ENCODE measurements around the gene SELENOP. TPM values are rescaled to one million over a fixed set of nuclear protein-coding genes. Genes with fewer than 3 reads are reported as not detected.

Gene SELENOP
- total and polyA plus RNA-seq, 2 donors (not counting 3 experiments of a cell fraction or from before 2014, with no cell fraction given), result 0.22 to 1.5 TPM

DNA sequence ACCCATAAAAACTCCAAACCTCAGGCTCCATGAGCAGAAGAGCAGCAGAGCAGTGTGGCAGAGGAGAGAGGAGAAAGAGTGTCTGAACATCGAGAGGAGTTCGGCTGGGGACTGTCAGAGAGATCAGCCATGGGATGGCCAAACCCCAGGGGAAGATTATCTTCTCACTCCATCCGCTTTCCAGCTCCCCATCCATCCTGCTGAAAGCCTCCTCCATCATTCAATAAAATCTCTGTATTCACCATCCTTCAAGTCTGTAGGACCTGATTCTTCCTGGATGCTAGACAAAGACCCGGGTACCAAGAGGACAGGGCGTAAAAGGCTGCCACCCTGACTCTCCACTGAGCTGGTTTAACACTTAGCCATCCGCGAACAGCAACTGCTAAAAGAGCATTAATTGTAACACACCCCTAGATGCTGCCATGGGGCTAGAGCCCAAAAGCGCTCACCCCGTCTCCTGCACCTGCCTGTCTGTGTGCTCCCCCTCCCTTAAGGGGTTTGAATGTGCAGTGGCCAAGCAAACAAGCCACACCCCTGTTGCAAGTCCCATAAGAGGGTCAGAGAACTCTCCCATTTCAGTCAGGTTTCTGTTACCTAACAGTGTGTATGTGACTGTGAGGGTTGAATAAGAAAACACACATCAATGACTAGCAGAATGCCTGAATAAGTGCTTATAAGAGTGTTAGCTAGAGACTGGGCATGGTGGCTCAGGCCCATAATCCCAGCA is 13.9 kb upstream of the SELENOP start:
- no peak overlapping the region for H3K4me2 ChIP-seq (ENCODE audit: insufficient read depth, low read length)
- H3K9me3 ChIP-seq (replicated peaks; ENCODE audit: control insufficient read depth, insufficient read depth, low read length), result no peaks in the 10 kb centered on the region
- TF ChIP-seq, protein P1, sequence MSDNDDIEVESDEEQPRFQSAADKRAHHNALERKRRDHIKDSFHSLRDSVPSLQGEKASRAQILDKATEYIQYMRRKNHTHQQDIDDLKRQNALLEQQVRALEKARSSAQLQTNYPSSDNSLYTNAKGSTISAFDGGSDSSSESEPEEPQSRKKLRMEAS (IDR thresholded peaks at IDR 0.05; ENCODE audit: insufficient read depth, insufficient read length), result no peak
- TF ChIP-seq POLR2AphosphoS5 (IDR thresholded peaks at IDR 0.05; ENCODE audit: insufficient read depth, low read depth, low read length) (no peak), JUN (IDR thresholded peaks at IDR 0.05; ENCODE audit: borderline replicate concordance, insufficient read depth, insufficient read length, low read depth) (no peak), POLR2A (IDR thresholded peaks at IDR 0.05; ENCODE audit: low read depth, low read length) (no peak), MYC (IDR thresholded peaks at IDR 0.05; ENCODE audit: low read depth, low read length) (no peak), EZH2 (IDR thresholded peaks at IDR 0.05; ENCODE audit: borderline replicate concordance, low read depth, low read length, severe bottlenecking) (no peak), FOS (IDR thresholded peaks at IDR 0.05; ENCODE audit: borderline replicate concordance, insufficient read depth, low read length) (no peak), GATA2 (IDR thresholded peaks at IDR 0.05; ENCODE audit: insufficient read depth, insufficient read length, low read depth, low read length) (no peak)
- TF ChIP-seq, protein P2, sequence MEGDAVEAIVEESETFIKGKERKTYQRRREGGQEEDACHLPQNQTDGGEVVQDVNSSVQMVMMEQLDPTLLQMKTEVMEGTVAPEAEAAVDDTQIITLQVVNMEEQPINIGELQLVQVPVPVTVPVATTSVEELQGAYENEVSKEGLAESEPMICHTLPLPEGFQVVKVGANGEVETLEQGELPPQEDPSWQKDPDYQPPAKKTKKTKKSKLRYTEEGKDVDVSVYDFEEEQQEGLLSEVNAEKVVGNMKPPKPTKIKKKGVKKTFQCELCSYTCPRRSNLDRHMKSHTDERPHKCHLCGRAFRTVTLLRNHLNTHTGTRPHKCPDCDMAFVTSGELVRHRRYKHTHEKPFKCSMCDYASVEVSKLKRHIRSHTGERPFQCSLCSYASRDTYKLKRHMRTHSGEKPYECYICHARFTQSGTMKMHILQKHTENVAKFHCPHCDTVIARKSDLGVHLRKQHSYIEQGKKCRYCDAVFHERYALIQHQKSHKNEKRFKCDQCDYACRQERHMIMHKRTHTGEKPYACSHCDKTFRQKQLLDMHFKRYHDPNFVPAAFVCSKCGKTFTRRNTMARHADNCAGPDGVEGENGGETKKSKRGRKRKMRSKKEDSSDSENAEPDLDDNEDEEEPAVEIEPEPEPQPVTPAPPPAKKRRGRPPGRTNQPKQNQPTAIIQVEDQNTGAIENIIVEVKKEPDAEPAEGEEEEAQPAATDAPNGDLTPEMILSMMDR (IDR thresholded peaks at IDR 0.05; ENCODE audit: extremely low read depth in 1 of 2, insufficient read depth in 1 of 2, low read depth in 1 of 2, low read length in 2 of 2), result no peak
- POLR2A ChIA-PET, result no interaction called here
- H3K36me3 ChIP-seq (ENCODE audit: control insufficient read depth in 2 of 2, extremely low read depth in 1 of 2, insufficient read depth in 2 of 2, low read length in 2 of 2), result no peaks in the 10 kb centered on the region
- H3K27me3 ChIP-seq (ENCODE audit: control insufficient read depth in 2 of 2, insufficient read depth in 2 of 2, low read length in 2 of 2), result peaks cover 0 to 2% of the 10 kb centered on the region in 2 experiments
- no peak overlapping the region for H3K4me3 ChIP-seq (replicated peaks in 1 of 3; ENCODE audit: insufficient read depth in 1 of 3, low read depth in 1 of 3, low read length in 3 of 3)
- H3K4me1 ChIP-seq (ENCODE audit: control insufficient read depth, extremely low read depth, insufficient read depth, low read length), result no peaks in the 10 kb centered on the region
- no peak overlapping the region for H2AFZ ChIP-seq (ENCODE audit: low read depth, low read length)
- intact Hi-C loops (cut with micrococcal nuclease), result no loop called here
- H4K20me1 ChIP-seq (replicated peaks; ENCODE audit: control insufficient read depth, extremely low read depth, insufficient read depth, low read length), result no peaks in the 10 kb centered on the region
- BruUV-seq (replicated peaks), result no TSS peak
- no peak for FAIRE-seq
- H3K27ac ChIP-seq (ENCODE audit: insufficient read depth, low read depth, low read length), result no peak overlapping the region
- DNase-seq (ENCODE audit: low read depth, low spot score), result no peak
- dilution Hi-C loops (cut with MboI; ENCODE audit: extremely low pct_ligation_motif_present, low sequenced_read_pairs), result no loop called here
- no peaks in the 10 kb centered on the region for H3K79me2 ChIP-seq (ENCODE audit: control insufficient read depth, insufficient read depth, low read length)
- H3K9me1 ChIP-seq (replicated peaks; ENCODE audit: control insufficient read depth, extremely low read depth, insufficient read depth, low read length), result no peaks in the 10 kb centered on the region
- no peak overlapping the region for H3K9ac ChIP-seq (replicated peaks; ENCODE audit: extremely low read depth, insufficient read depth, low read length)
- CTCF ChIA-PET, result no interaction called here

All from endothelial cell of umbilical vein (primary cell).